ENCODE results near the gene SACM1L.

- TF ChIP-seq EZH2 (optimal IDR thresholded peaks at IDR 0.05; ENCODE audit: low read depth, low read length) (no peak), CTCF (IDR thresholded peaks at IDR 0.05; ENCODE audit: low read length) (no peak), EZH2phosphoT487 (IDR thresholded peaks at IDR 0.05; ENCODE audit: low read length) (no peak)
Measured at GRCh38 chr3:45765958-45766357, 76.8 kb downstream of the SACM1L start.

All from MM.1S (cell line).